ENCODE measurements around the gene ZNF576. TPM values are rescaled to one million over a fixed set of nuclear protein-coding genes. Genes with fewer than 3 reads are reported as not detected.

ZNF576 gene
- total and polyA plus RNA-seq, 2 of the 13 experiments (the other 11 are each of a cell fraction or from before 2014, with no cell fraction given), result 7.2 to 9.6 TPM

DNA sequence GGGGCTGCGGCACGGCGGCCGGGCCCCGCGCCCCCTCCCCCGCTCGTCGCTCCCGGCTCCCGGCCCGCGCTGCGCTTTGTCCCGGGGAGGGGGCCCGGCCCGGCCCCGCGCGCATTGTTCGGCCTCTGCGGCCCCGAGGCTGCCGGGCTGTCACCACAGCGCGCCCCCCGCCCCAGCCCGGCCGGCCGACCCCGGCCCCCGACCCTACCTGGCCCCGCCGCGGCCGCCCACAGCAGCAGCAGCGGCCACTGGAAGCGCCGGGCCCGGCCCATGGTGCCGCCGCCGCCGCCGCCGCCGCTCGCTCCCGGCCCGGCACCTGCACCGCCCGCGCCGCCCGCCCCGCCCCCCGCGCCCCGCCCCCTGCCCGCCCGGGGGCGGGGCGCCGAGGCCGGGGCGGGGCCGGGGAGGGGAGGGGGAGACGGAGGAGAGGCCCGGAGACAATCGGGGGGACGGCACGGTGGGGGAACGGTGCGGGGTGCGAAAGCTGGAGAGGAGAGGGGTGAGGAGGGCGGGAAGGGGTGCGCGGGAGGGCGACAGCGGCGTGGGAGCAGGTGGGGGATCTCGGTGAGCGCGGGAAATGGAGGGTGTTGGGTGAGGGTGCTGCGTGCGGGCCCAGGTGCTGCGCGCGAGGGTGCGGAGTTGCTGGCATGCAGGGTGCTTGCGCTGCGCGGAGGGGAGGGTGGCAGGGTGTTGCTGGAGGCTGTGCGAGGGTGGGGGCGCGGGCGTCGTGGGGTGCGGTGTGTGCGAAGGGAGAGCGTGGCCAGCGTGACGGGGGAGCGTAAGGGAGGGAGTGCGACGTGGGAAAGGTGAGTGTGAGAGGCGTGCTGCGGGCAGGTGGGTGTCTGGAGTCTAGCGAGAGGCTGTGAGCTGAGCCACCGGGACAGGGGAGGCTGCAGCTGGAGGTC lies 43.4 kb downstream of the ZNF576 start, which contains the start of gene CADM4 (continued):
- TF ChIP-seq, protein P1, sequence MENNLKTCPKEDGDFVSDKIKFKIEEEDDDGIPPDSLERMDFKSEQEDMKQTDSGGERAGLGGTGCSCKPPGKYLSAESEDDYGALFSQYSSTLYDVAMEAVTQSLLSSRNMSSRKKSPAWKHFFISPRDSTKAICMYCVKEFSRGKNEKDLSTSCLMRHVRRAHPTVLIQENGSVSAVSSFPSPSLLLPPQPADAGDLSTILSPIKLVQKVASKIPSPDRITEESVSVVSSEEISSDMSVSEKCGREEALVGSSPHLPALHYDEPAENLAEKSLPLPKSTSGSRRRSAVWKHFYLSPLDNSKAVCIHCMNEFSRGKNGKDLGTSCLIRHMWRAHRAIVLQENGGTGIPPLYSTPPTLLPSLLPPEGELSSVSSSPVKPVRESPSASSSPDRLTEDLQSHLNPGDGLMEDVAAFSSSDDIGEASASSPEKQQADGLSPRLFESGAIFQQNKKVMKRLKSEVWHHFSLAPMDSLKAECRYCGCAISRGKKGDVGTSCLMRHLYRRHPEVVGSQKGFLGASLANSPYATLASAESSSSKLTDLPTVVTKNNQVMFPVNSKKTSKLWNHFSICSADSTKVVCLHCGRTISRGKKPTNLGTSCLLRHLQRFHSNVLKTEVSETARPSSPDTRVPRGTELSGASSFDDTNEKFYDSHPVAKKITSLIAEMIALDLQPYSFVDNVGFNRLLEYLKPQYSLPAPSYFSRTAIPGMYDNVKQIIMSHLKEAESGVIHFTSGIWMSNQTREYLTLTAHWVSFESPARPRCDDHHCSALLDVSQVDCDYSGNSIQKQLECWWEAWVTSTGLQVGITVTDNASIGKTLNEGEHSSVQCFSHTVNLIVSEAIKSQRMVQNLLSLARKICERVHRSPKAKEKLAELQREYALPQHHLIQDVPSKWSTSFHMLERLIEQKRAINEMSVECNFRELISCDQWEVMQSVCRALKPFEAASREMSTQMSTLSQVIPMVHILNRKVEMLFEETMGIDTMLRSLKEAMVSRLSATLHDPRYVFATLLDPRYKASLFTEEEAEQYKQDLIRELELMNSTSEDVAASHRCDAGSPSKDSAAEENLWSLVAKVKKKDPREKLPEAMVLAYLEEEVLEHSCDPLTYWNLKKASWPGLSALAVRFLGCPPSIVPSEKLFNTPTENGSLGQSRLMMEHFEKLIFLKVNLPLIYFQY (CRISPR knock-in tag; IDR thresholded peaks at IDR 0.05; ENCODE audit: borderline replicate concordance), result no peak
- TF ChIP-seq, protein P2, sequence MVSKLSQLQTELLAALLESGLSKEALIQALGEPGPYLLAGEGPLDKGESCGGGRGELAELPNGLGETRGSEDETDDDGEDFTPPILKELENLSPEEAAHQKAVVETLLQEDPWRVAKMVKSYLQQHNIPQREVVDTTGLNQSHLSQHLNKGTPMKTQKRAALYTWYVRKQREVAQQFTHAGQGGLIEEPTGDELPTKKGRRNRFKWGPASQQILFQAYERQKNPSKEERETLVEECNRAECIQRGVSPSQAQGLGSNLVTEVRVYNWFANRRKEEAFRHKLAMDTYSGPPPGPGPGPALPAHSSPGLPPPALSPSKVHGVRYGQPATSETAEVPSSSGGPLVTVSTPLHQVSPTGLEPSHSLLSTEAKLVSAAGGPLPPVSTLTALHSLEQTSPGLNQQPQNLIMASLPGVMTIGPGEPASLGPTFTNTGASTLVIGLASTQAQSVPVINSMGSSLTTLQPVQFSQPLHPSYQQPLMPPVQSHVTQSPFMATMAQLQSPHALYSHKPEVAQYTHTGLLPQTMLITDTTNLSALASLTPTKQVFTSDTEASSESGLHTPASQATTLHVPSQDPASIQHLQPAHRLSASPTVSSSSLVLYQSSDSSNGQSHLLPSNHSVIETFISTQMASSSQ (IDR thresholded peaks at IDR 0.05; ENCODE audit: low read depth), result no peak
- TF ChIP-seq, protein P2 (CRISPR knock-in tag; IDR thresholded peaks at IDR 0.05; ENCODE audit: borderline replicate concordance), result no peak
- TF ChIP-seq RFX5 (IDR thresholded peaks at IDR 0.05; ENCODE audit: low read depth, low read length) (no peak), BRCA1 (CRISPR knock-in tag; IDR thresholded peaks at IDR 0.05) (no peak), ZNF557 (CRISPR knock-in tag; IDR thresholded peaks at IDR 0.05) (no peak), CHD2 (IDR thresholded peaks at IDR 0.05; ENCODE audit: low read depth, low read length) (no peak), TRAFD1 (CRISPR knock-in tag; IDR thresholded peaks at IDR 0.05; ENCODE audit: borderline replicate concordance) (no peak), POLR2A (IDR thresholded peaks at IDR 0.05; ENCODE audit: insufficient read depth in 1 of 2, low read depth in 2 of 2, low read length in 2 of 2) (peak in 1 of 2 experiments; percentile 66; a peak in 2 of 4 replicates), ZNF570 (CRISPR knock-in tag; IDR thresholded peaks at IDR 0.05; ENCODE audit: borderline replicate concordance) (no peak), ZNF33A (CRISPR knock-in tag; IDR thresholded peaks at IDR 0.05; ENCODE audit: borderline replicate concordance) (no peak), BCL3 (CRISPR knock-in tag; IDR thresholded peaks at IDR 0.05) (peak; percentile 65; the same call in 1 of the 2 replicates), ASH2L (IDR thresholded peaks at IDR 0.05; ENCODE audit: insufficient read length, low read depth, low read length) (no peak)
